GM19193 (cell line): Measurements from ENCODE around the gene AGAP1.

Source experiments
- POLR2A ChIP-seq: IDR thresholded peaks from 4 replicates; pipeline ENCODE4 v1.6.1; 2011; ENCODE audit not compliant: insufficient read depth, insufficient read length; ENCODE audit errors: extremely low read depth

Gene AGAP1

GRCh38 chr2:236180831-236181453 is 687.1 kb downstream of the AGAP1 start:
- TF ChIP-seq POLR2A, result no peak
